Umbilical cord (tissue), 1 donor: ENCODE results near the gene METTL16. TPM values are rescaled to one million over a fixed set of nuclear protein-coding genes. Genes with fewer than 3 reads are reported as not detected.

Source experiments
- total RNA-seq: library from RNA; depleted of rRNA; stranded (reverse); fragments of >200 nt; gene quantifications from one replicate; pipeline ENCODE4 v1.2.3, GENCODE V29; 2014; ENCODE audit warnings: low replicate concordance; ENCODE audit not compliant: insufficient read depth

Gene METTL16
- total RNA-seq, 1 donor from 2014 or later = 35.6 TPM

Other genes with a start within 250 kb of the METTL16 start
- gene SMG6, start 208.1 kb downstream of the METTL16 start, total RNA-seq = 29.1 TPM
- 8.2 TPM for gene SRR, start 207.9 kb downstream of the METTL16 start, total RNA-seq
- 33.0 TPM for gene TSR1, start 175.4 kb downstream of the METTL16 start, total RNA-seq
- 33.5 TPM for gene SGSM2, start 174.4 kb downstream of the METTL16 start, total RNA-seq
- 25.0 TPM for gene MNT, start 110.8 kb downstream of the METTL16 start, total RNA-seq
- gene PAFAH1B1, start 81.8 kb upstream of the METTL16 start, total RNA-seq = 190 TPM
- gene CLUH, start 199.9 kb upstream of the METTL16 start, total RNA-seq = 18.3 TPM
- 0.48 TPM for gene CCDC92B, start 237.8 kb upstream of the METTL16 start, total RNA-seq